Hepatic stellate cell (primary cell): Measurements from ENCODE around the gene MAIP1.
"Not testable (repeated sequence)": the region's sequence is repeated elsewhere in the genome, so short reads cannot be mapped to it uniquely, and the experiment has no call there.

Source experiments
- DNase-seq: peaks from one replicate; pipeline ENCODE4 v3.0.0; 2011; ENCODE audit warnings: low spot score

MAIP1 gene, protein sequence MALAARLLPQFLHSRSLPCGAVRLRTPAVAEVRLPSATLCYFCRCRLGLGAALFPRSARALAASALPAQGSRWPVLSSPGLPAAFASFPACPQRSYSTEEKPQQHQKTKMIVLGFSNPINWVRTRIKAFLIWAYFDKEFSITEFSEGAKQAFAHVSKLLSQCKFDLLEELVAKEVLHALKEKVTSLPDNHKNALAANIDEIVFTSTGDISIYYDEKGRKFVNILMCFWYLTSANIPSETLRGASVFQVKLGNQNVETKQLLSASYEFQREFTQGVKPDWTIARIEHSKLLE

DNA sequence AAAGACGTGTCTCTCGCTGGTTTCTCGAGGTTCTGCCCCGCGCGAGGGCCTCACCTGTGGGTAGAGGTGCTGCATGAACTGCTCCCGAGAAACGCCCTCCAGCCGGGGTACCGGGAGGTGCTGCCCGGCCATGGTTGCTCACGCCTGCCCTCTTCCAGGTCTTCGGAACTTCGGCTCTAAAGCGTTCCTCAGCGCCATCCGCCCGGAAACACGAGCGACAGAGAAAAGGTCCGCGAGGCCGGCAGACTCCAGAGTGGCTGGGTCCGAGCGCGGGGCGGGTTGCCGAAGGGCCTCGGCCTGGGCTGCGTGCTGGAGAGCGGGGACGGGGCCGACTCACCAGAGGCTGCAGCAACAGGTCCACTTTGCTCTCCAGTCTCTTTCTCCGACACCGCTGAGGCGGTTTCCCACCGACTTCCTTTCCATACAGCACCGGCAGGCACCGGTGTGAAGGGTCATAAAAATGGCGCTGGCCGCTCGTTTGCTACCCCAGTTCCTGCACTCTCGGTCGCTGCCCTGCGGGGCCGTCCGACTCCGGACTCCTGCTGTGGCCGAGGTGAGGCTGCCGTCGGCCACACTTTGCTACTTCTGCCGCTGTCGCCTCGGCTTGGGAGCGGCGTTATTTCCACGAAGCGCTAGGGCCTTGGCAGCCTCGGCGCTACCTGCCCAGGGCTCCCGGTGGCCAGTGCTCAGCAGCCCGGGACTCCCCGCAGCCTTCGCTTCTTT lies at the start of gene MAIP1, which contains the start of gene TYW5:
Gene MAIP1, plus strand, starts transcription at position 244 of the 723 bp plus-strand sequence. Its CDS starts 217 bp downstream, at position 461.
Gene TYW5, minus strand, starts transcription at position 153 of the 723 bp plus-strand sequence. Its CDS starts 21 bp downstream, at position 132.
- peak; percentile 87 for DNase-seq

DNA sequence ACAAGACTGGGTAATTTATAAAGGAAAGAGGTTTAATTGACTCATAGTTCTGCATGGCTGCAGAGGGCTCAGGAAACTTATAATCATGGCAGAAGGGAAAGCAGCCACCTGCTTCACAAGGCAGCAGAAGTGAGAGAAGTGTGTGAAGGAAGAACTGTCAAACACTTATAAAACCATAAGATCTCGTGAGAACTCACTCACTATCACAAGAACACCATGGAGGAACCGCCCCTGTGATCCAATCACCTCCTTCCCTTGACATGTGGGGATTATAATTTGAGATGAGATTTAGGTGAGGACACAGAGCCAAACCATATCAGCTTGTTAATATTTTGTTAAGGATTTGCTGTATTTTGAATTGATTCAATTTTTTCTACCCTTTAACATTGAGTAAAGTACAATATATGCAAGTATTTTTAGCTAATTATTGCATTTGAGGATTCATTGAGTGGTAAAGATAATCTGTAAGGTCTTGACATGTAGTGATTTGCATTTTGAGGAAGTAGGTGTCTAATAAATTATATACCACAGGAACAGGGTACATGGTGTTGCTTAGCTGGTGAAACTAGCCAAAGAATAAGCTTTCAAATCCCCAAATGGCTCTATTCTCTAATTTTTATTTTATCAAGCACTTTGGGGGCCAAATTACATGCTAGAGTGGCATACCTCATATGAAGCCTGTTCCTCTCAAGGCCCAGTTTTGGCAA lies 48.2 kb upstream of the MAIP1 start:
- no peak for DNase-seq

DNA sequence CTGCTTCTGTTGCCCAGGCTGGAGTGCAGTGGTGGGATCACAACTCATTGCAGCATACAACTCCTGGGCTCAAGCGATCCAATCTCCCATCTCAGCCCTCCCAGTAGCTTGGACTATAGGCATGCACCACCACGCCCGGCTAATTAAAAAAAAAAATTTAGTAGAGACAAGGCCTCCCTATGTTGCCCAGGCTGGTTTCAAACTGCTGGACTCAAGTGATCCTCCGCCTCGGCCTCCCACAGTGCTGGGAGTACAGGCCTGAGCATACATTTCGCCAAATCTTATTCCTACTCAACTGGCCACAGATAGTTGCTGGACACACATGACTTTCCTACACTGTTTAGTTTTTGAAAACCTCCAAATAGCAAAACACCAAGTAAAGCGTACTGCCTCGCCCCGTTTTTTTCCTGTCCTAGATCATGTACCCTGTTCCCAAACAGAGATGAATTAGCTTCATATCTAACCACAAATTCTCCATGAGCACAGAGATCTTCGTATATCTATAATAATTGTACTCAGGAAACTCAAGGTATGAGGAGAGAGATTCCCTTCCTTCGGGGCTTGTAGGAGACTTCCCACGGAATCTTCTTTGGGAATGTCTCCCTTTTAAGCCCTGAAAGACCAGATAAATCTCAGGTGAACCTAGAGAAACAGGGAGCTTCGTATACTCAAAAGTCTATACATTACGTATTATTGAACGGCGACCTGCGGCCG lies 44.9 kb upstream of the MAIP1 start:
- no peak for DNase-seq

DNA sequence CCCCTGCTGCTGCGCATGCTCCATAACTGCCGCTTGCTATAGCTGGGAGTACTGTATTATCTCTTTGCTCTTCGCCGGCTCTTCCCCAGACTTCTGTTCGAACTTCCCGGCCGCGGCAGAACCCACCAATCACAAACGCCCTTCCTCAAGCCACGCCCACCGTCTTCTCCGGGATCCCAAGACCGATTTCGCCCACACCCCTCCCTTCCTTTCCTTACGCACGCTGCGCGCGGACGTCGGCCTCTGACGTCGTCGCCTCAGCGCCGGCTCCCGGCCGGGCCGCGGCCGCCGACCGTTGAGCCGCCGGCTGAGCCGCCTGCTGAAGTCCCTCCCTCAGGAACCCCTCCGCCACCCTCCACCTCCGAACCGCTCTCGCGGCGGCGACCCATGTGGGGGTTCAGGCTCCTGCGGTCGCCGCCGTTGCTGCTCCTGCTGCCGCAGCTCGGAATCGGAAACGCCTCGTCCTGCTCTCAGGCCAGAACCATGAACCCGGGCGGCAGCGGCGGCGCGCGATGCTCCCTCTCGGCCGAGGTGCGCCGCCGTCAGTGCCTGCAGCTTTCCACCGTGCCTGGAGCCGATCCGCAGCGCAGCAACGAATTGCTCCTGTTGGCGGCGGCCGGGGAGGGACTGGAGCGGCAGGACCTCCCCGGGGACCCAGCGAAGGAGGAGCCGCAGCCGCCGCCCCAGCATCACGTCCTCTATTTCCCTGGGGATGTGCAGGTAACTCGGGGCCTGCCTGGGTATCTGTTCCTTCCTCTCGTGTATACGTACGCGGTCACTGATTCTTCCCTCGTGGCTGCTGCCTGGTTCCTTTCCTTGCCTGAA lies 44.1 kb upstream of the MAIP1 start, which contains the start of gene C2orf69:
Gene C2orf69, plus strand, starts transcription at position 242 of the 825 bp plus-strand sequence. Its CDS starts 146 bp downstream, at position 388.
- DNase-seq: peak; percentile 91

DNA sequence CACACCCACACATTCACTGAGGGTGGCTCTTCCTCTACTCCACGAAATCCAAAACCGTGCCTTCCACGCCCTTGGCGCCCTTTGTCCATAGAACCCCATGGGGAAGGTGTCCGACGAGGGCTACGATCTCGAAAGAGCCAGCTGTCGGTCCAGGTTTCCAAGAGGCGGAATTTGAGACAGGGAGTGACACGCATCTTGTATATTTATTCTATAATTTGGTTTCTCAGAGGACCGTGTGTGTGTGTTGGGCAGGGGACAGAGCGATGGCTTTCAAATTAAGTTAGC lies 43.6 kb upstream of the MAIP1 start:
- DNase-seq: no peak

DNA sequence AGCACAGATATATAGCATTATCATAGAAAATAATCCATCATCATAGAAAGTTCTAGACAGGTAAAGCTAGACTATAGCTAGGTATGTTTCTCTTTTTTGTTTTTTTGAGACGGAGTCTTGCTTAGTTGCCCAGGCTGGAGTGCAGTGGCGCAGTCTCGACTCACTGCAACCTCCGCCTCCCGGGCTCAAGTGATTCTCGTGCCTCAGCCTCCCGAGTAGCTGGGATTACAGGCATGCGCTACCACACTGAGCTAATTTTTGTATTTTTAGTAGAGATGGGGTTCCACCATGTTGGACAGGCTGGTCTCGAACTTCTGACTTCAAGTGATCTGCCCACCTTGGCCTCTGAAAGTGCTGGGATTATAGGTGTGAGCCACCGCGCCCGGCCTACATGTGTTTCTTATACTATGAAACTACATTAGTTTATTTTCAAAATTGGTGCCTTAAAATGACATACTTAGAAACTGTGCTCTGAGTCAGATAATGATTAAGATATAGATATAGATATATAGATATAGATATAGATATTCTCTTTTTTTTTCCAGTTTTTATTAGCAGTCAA lies 42.7 kb upstream of the MAIP1 start:
- not testable (repeated sequence) for DNase-seq

DNA sequence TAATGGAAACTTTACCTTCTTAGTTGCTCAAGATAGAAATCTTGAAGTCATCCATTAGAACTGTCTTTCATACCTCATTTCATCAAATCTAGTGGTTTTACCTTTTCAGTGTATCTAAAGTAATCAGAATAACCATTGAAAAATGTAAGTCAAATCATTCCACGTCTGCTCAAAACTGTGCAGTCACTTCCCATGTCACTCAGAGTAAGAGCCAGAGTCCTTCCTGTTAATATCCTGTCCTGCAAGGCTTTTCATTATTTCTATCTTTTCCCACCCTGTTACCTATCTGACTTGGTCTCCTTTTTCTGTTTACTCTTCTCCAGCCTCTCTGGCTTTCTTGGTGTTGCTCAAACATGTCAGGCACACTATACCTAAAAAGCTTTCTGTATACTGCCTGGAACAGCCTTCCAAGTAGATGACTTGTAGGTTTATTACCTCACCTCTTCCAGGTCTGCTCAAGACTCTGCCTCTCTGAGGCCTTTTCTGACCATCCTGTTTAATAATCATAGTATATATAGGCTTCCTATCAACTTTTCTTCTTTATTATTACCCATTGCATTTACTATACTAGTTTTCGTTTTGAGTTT lies 40.9 kb upstream of the MAIP1 start:
- no peak for DNase-seq

DNA sequence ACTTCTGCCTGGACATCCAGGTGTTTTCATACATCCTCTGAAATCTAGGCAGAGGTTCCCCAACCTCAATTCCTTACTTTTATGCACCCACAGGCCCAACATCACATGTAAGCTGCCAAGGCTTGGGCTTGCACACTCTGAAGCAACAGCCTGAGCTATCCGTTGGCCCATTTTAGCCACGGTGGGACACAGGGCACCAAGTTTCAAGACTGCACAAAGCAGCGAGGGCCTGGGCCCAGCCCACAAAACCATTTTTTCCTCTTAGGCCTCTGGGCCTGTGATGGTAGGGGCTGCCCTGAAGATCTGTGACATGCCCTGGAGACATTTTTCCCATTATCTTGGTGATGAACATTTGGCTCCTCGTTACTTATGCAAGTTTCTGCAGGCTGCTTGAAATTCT lies 38.4 kb upstream of the MAIP1 start:
- DNase-seq: no peak

DNA sequence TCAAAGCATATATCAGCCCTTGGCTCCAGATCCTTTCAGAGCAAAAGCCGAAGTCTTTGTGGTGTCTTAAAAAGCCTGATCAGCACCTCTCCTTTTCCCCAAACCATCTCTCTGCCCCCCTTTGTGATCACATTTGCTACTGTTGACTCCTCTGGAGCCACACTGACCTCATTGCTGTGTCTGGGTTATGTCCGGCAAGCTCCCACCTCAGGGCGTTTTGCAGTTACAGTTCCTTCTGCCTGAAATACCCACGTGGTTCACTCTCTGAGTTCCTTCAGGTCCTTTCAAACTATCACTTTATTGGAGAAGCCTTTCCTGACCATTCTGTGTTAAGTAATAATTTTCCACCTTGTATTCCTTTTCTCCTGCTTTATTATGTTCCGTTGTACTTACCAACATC lies 32.5 kb upstream of the MAIP1 start:
- no peak for DNase-seq

DNA sequence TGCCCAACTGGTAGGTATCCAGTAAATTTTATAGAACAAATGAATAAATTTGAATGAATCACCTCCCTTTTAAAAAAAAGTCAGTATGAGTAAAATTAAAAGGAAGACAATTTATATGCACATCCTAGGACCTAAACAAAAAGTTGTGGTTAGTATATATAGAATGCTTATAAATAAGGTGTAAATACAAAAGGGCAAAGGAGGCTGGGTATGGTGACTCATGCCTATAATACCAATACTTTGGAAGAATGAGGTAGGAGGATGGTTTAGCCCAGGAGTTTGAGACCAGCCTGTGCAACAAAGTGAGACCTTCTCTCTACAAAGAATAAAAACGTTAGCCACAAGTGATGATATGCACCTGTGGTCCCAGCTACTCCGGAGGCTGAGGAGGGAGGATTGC lies 31.5 kb upstream of the MAIP1 start:
- no peak for DNase-seq

DNA sequence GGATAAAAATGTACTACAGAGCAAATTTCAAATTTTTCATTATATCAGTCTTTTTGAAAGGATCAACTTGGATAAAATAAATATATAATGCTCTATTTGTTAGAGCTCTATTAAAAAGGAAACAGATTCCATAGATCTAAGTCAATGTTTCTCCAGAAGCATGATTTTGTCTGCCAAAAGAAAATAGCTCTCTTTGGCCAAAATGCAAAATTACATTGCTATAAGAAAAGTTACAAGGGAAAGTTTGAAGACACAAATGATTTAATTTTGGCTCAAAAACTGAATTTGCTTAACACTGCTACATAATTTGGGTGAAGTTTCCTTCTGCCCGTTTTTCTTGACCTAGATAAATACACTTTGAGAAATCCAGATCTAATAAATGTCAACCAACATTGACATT lies 28.6 kb upstream of the MAIP1 start:
- no peak for DNase-seq

DNA sequence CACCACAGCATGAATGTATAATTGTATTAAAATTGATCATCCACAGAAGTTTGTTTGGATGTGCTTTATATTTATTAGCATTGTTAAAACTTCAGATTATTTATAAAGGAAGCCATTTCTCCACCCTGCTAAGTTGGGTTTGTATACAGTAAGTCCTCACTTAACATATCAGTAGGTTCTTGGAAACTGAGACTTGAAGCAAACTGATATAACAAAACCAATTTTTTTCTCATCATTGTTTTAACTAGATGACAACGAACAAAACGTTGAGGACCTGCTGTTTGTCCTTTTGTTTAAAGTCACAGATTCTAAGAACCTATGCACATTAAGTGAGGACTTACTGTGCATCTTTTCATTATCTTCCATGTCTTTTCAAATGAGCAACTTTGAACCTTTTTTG lies 27.2 kb upstream of the MAIP1 start:
- DNase-seq: no peak

DNA sequence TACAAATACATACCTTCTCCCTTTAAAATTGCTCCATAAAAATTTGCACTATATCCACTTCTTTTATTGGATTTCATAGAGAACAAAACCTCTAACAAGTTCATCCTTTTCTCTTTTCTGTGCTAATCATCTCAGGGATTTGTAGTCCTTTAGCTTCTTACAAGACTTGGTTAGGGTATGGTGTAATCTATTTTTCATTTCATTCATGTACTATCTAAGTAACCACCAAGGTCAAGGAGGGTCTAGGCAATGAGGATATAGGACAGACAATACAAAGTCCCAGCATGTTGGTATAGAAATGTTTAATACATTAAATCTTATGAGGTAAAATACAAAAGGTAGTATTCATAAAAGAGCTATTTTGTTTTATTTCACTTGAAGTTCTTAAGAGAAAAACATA lies 26.8 kb upstream of the MAIP1 start:
- DNase-seq: no peak

DNA sequence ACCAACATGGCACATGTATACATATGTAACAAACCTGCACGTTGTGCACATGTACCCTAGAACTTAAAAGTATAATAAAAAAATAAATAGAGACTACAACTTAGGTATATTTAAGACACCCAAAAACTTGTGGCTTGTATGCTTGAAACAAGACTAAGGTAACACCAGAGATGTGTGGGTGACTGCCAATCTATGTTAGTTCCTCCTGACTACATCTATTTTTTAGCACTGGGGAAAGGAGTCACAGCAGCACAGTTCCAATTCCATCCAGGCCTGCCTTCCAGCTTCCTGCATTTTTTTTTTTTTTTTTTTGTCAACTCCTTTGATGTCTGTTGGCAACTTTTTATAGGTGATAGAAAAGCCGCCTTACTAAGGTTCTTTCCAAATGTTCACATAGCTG lies 26.1 kb upstream of the MAIP1 start:
- DNase-seq: no peak

DNA sequence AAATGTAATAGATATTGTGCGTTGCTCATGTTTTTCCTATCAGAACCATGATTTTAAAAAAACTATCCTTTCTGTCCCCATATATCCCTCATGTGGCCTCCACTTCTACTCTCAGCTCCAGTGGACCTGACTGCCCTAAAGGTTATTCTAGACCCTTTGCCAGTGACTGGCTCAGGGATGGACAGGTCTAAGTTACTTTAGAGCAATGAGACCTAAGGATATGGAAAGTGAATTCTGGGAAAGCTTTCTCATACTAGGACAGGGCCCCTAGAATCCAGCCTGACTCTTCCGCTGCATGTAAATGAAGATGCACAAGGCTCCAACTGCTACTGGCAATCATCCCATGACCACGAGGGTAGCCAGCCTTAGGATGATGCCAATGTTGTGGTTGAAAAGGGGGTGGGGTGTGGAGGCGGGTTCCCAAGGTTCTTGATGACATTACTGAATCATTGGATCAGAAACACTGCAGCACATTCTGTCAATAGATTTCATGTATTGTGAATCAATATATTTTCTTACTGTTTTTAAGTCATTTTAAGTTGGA lies 23.0 kb upstream of the MAIP1 start:
- no peak for DNase-seq

DNA sequence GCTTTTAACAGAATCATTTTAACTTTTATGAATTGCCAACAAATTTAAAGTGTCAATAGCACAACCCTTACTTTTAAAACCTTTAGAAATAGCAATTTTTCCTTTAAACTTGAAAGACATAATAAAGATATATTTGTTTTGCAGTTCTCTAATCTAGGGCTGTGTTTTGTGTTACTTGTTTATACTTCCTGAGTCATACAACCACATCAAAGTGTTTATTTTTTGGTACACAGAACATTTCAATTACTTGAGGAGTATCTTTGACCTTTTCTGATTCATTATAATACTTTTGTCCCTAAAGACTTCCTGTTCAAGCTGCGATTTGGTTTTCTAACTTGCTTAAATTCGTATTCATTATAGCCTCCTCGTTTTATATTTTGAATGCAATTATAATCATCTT lies 21.9 kb upstream of the MAIP1 start:
- no peak for DNase-seq

DNA sequence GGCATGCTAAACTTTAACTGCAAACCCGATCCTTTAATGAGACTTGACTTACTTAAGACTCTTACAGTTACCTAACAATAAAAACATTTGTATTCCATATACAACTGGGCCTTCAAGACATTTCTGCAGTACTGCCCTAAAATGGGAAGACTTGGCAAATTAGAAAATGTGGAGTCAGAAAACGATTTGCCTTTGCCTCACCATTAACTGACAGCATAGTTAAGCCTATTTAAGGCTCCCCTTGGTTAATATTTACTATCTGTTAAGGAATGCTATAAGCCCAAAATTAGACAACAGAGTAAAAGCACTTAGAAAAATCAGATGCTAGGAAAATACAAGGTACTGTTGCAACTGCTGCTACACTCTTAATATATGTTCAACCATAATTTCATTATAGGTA lies 18.8 kb upstream of the MAIP1 start:
- DNase-seq: no peak

DNA sequence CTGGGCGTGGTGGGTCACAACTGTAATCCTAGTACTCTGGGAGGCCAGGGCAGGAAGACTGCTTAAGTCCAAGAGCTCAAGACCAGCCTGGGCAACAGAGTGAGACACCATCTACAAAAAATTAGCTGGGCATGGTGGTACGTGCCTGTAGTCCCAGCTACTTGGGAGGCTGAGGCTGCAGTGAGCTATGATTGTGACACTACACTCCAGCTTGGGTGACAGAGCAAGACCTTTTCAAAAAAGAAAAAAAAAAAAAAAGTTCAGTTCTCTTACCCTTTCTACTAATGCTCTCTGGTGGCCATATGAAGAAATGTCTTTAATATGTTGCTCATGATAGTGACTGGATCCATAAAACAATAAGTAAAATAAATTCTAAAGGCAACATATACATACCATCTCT lies 15.0 kb upstream of the MAIP1 start:
- DNase-seq: no peak

DNA sequence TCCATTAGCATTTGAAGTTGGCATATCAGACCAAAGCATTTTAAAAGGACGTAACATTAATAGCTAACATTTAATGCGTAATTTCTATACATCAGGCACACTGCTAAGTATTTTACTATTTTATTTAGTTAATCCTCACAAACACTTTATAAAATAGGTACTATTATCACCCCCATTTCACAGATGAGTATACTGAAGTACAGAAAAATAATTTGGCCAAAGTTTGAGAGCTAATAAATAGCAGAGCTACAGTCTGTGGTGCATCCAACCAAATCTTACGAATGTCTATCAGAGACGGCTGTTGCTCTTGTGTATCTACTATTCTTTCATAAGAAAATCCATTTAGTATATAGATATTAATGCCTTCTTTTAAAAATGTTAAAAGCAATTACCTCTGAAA lies 12.0 kb upstream of the MAIP1 start:
- no peak for DNase-seq

DNA sequence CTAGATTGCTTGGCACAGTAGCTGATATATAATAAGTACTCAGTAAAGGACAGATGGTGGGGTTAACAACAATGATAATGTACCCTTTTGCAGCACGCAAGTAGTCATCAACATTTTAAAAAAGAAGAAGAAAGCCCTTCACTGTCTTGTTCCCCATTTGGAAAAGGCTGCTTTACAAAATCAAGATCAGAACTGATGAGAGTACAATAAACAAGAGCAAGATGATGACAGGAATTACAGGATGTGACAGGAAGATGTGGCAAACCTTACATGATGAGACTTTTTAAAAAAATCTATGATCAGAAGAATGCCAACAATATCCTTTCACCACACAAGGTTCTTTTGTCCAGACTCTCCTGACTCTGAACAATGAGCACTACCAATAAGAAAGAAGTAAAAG lies 9.2 kb upstream of the MAIP1 start:
- DNase-seq: no peak

DNA sequence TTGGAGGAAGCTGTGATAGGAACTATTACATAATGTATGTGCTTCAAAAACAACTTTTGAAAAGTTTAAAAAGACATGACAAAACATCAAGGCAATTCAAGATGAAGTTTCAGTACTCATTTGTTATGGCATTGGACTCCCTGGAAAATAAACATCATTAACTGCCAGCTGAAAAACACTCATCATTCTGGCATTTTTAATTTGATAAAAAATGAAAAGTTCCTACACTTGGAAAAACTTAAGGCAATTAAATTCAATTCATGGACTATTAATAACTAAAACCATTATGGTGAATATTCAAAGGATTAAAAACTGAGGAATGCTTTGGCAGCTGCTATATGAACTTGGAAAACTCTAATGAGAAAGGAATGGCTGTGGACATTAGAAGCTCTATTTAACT lies 8.5 kb upstream of the MAIP1 start:
- DNase-seq: no peak
